ENCODE measurements around the gene FAAP20. TPM values are rescaled to one million over a fixed set of nuclear protein-coding genes. Genes with fewer than 3 reads are reported as not detected.

The FAAP20 gene
- total and polyA plus RNA-seq, 9 of the 15 experiments (the other 6 are each of a cell fraction or from before 2014, with no cell fraction given): 0.58 to 143 (median 9.9) TPM

- TF ChIP-seq ATF1 (CRISPR knock-in tag; IDR thresholded peaks at IDR 0.05) (no peak), ATF1 (tag; IDR thresholded peaks at IDR 0.05) (peak; percentile 12; the same call in 1 of the 2 replicates), RBM39 (optimal IDR thresholded peaks at IDR 0.05; ENCODE audit: low read depth, low read length) (no peak), EGR1 (conservative IDR thresholded peaks at IDR 0.05) (no peak), ZNF644 (tag; IDR thresholded peaks at IDR 0.05; ENCODE audit: low read depth) (no peak), FOXK1 (CRISPR knock-in tag; IDR thresholded peaks at IDR 0.05; ENCODE audit: borderline replicate concordance) (no peak), SNAPC5 (CRISPR knock-in tag; IDR thresholded peaks at IDR 0.05) (no peak), ZNF76 (CRISPR knock-in tag; IDR thresholded peaks at IDR 0.05; ENCODE audit: borderline replicate concordance) (no peak), ZNF23 (CRISPR knock-in tag; IDR thresholded peaks at IDR 0.05) (0 out of 2 replicates have a peak, but pooled peaks have one; percentile 26), MAZ (CRISPR knock-in tag; conservative IDR thresholded peaks at IDR 0.05 in 1 of 2, IDR thresholded peaks at IDR 0.05 in 1 of 2) (no peak), THAP7 (CRISPR knock-in tag; IDR thresholded peaks at IDR 0.05) (no peak)
Observed at GRCh38 chr1:2197707-2198165, 3.2 kb upstream of the FAAP20 start (continued).
